Posterior vena cava (tissue), 2 donors: ENCODE results near the gene GABRQ. TPM values are rescaled to one million over a fixed set of nuclear protein-coding genes. Genes with fewer than 3 reads are reported as not detected.
A peak's percentile ranks its signal among the peaks of the same experiment; 100 is the strongest.
"Not testable (repeated sequence)": the region's sequence is repeated elsewhere in the genome, so short reads cannot be mapped to it uniquely, and the experiment has no call there.

Experiments
- DNase-seq: peaks from one replicate; pipeline ENCODE4 v3.0.0-alpha.2; 2020; ENCODE audit warnings: low spot score
- intact Hi-C, 2 donors: fragments of 100-400 bp; cut with DNase I; formaldehyde crosslinking; loops; one replicate each; pipeline versions ENCODE4 v1.14.1 to v1.14.2; 2022 to 2023
- total RNA-seq, 2 donors: library from RNA; stranded (reverse); fragmentation: NEBNext Ultra II Directional; extraction: Animal tissue kit (Norgen Biotek cat#: 25700); gene quantifications; one replicate each; pipeline ENCODE4 v1.2.1, GENCODE V29; 2021
- donor health status: DM: yes; HTN: yes; CAD: no.
- donor health status: DM: yes; HTN: yes; CAD: no.

The GABRQ gene
- total RNA-seq, 2 donors from 2014 or later = not detected

DNA sequence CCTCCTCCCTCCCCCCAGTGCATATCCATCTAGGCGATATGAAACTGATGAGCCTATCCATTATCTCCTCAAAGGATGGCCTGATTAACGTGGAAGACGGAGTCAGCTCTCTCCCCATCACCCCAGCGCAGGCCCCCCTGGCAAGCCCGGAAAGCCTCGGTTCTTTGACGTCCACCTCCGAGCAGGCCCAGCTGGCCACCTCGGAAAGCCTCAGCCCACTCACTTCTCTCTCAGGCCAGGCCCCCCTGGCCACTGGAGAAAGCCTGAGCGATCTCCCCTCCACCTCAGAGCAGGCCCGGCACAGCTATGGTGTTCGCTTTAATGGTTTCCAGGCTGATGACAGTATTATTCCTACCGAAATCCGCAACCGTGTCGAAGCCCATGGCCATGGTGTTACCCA is 14.8 kb downstream of the GABRQ start:
- intact Hi-C loops = no loop called here
- peak; percentile 70 for DNase-seq

DNA sequence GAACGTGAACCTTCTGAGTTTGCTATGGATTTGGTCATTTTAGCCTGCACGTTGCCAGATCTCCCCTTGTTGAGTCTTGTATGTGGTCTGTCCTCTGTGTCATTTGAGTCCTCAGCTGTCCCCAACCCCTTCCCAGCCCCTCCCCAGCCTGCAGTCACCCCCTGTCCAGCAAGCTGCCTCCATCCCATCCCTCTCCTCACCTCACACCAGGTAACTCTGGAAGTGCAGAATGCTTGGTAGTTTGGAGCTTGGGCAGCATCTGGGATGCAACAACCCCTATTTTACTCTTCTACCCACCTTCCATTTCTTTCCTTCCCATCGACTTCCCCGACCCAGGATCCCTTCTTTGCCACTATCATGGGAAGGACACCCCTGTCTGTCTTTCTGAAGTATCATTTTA is 18.4 kb downstream of the GABRQ start:
- no peak for DNase-seq

DNA sequence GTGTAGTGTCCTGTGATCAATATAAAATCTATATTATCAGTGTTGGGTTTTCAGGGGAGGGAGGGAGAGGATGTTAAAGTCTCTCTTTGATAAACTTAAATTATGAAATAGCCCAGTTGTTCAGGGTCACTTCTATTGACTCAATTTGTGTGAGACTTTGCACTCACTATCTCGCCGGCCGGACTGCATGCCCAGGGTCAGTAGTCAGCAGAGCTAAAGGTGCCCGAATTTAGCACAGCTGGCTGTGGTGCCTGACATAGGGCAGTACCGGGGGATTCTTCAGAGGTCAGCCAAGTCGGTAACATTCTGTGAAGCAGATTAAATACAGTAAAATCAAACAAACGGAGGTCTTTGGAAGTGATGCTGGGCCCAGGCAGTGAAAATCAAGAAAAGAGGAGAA is 19.2 kb downstream of the GABRQ start:
- DNase-seq = no peak
- intact Hi-C loops = no loop called here

More for the DNA sequence above, 18.4 kb downstream of the GABRQ start:
- intact Hi-C loops = no loop called here

DNA sequence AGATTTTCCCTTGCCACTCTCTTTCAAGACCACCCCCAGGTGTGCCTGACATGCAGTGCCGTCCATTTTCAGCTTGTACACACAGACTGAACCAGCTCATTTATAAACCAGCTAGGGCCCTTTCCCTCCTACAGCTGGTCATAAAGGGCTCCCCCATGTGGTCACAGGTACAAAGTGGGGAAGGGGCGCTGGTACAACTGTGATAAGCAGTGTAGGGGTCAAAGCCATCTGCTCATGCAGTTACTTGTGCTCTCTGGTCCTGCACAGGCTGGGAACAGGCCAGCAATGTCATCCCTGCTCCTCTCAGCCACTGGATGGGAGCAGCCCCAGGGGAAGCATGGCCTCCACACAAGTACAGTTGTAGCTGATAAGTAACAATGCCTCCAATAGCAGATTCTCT is 20.6 kb downstream of the GABRQ start:
- no peak for DNase-seq
- intact Hi-C loops = no loop called here

DNA sequence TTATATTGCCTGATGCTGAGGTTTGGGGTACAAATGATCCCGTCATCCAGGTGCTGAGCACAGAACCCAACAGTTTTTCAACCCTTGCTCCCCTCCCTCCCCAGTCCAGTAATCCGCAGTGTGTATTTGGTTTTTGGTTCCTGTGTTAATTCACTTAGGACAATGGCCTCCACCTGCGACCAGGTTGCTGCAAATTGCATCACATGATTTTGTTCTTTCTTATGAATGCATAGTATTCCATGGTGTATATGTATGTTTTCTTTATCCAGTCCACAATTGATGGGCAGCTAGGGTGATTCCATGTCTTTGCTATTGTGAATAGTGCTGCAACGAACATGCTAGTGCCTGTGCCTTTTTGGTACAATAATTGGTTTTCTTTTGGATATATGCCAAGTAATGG is 25.4 kb downstream of the GABRQ start:
- DNase-seq = no peak
- intact Hi-C loops = no loop called here

DNA sequence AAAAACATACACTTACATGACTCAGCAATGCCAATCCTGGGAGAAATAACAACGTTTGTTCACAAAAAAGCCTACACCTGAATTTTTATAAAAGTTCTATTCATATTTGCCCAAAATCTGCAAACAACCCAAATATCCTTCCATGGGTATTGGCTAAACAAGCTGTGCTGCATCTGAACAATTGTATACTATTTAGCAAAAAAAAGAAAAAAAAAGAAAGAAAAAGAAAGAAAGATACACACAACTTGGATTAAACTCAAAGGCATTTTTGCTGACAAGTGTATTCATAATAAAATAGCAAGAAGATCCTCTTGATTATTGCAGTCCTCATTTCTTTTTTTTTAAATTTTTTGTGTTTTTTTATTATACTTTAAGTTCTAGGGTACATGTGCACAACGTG is 36.4 kb downstream of the GABRQ start:
- DNase-seq = no peak
- intact Hi-C loops = no loop called here

DNA sequence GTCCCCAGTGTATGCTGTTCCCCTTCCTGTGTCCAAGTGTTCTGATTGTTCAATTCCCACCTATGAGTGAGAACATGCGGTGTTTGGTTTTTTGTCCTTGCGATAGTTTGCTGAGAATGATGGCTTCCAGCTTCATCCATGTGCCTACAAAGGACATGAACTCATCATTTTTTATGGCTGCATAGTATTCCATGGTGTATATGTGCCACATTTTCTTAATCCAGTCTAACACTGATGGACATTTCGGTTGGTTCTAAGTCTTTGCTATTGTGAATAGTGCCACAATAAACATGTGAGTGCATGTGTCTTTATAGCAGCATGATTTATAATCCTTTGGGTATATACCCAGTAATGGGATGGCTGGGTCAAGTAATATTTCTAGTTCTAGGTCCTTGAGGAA is 37.0 kb downstream of the GABRQ start:
- DNase-seq, intact Hi-C loops: not testable (repeated sequence)

DNA sequence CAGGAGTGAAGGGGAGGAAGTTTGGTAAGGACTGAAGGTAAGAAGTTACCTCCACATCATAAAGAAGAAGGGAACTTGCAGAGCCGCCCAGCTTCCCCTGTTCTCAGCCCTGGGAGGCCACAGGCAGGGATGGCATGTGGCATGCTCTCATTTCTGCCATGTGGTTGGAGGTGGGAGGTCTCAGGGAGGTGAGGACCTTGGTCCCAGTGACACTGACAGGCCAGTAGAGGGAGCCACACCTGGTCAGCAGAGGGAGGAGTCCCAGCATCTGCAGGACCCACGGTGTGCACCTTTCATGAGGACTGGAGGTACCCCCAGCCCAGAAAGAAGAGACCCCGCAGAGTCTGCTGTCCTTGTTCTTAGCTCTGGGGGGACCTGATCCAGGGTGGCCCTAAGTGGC is 43.3 kb downstream of the GABRQ start:
- DNase-seq, intact Hi-C loops: not testable (repeated sequence)

DNA sequence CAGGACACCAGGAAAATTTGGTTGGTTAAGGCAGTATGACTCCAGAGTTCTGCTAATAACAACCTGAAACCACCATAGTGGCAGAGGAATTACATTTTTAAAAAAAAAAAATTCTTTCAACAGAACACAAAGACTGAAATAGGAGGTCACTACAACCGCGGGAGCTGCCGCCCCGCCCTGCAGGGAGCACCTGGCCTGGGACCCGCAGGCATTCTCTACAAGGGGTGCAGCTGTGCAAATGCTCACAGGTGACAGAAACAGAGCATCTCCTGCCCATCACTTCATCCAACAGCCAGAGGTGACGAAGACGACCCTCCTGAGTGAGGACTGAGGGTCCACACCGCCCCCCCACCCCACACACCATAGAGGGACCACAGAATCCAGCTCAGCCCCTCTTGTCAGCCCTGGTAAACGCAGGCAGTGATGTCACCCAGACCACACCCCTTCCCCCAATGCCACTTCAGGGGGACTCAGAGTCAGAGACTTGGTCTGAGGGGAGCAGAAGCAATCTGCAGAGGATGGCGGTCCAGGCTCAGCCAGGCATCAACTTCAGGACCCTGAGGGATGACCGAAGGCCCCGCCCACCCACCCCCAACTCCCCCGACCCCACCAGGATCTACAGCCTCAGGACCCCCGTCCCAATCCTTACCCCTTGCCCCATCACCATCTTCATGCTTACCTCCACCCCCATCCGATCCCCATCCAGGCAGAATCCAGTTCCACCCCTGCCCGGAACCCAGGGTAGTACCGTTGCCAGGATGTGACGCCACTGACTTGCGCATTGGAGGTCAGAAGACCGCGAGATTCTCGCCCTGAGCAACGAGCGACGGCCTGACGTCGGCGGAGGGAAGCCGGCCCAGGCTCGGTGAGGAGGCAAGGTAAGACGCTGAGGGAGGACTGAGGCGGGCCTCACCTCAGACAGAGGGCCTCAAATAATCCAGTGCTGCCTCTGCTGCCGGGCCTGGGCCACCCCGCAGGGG is 60.5 kb downstream of the GABRQ start, which contains the start of gene MAGEA3:
MAGEA3 (plus strand) TSS at position 843 of the 980 bp plus-strand sequence. CDS start 2,039 bp downstream, outside the sequence.
- intact Hi-C loops, DNase-seq: not testable (repeated sequence)

DNA sequence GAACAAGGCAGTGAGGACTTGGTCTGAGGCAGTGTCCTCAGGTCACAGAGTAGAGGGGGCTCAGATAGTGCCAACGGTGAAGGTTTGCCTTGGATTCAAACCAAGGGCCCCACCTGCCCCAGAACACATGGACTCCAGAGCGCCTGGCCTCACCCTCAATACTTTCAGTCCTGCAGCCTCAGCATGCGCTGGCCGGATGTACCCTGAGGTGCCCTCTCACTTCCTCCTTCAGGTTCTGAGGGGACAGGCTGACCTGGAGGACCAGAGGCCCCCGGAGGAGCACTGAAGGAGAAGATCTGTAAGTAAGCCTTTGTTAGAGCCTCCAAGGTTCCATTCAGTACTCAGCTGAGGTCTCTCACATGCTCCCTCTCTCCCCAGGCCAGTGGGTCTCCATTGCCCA is 62.7 kb downstream of the GABRQ start:
- peak; percentile 74 for DNase-seq
- intact Hi-C loops = not testable (repeated sequence)

DNA sequence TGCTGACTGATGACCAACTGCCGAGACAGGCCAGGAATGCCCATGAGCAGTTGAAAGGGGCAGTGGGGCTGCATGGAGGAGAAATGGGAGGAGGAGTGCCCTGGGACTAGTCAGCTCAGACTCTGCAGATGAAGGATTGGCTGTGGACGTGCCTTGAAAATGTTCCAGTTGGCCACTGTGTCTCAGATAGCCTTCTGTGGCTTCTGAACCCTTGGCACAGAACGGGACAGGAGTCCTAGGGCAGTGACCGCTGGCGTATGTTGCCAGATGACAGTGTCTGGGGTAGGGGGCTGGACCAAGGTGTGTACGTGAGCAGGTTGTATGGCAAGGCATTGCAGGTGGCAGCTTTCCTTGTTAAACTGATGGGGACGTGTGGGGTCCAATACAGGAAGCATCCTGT is 68.8 kb downstream of the GABRQ start:
- DNase-seq, intact Hi-C loops: not testable (repeated sequence)

Other genes starting within 250 kb of the GABRQ start
- gene GABRA3, start 186.6 kb upstream of the GABRQ start, total RNA-seq = not detected
- not detected for gene MAGEA3, start 60.9 kb downstream of the GABRQ start, total RNA-seq
- gene CSAG2, start 71.4 kb downstream of the GABRQ start, total RNA-seq = not detected
- gene MAGEA2B, start 76.7 kb downstream of the GABRQ start, total RNA-seq = not detected
- not detected for gene CSAG1, start 95.8 kb downstream of the GABRQ start, total RNA-seq
- gene MAGEA12, start 95.9 kb downstream of the GABRQ start, total RNA-seq = not detected
- gene MAGEA2, start 115.9 kb downstream of the GABRQ start, total RNA-seq = not detected
- not detected for gene CSAG3, start 121.3 kb downstream of the GABRQ start, total RNA-seq
- not detected for gene MAGEA6, start 131.8 kb downstream of the GABRQ start, total RNA-seq
- 10 to 100 TPM; 27.9 to 33.1 TPM for gene CETN2, start 192.9 kb downstream of the GABRQ start, total RNA-seq
- gene NSDHL, start 193.2 kb downstream of the GABRQ start, total RNA-seq = 10 to 100 TPM in 1 of 2 donors, 1 to 10 TPM in 1; 9.4 to 10.7 TPM